ENCODE data around the gene DIP2C.

GRCh38 chr10:511849-512191, 177.6 kb downstream of the DIP2C start:
- TF ChIP-seq CTCF (IDR thresholded peaks at IDR 0.05) (no peak), POLR2A (IDR thresholded peaks at IDR 0.05) (no peak)
